Loucy (cell line): Measurements from ENCODE around the gene FAM222A.

Experiments used
- H2AFZ ChIP-seq: fragments of 200-600 bp; sonication (generic); 2 replicates; pipeline ENCODE4 v1.6.0; 2016; ENCODE audit warnings: antibody characterized with exemption, mild to moderate bottlenecking, low read length, moderate library complexity
- H3F3A ChIP-seq: fragments of 200-600 bp; 2 replicates; pipeline ENCODE4 v1.6.0; 2016; ENCODE audit warnings: antibody characterized with exemption, low read depth, mild to moderate bottlenecking
- H3K27me3 ChIP-seq: fragments of 200-600 bp; sonication (generic); 2 replicates; pipeline ENCODE4 v1.6.1; 2014; ENCODE audit warnings: low read length, mild to moderate bottlenecking; ENCODE audit not compliant: insufficient read depth, poor library complexity, severe bottlenecking
- H3K36me3 ChIP-seq: fragments of 200-600 bp; sonication (generic); 2 replicates; pipeline ENCODE4 v1.6.1; 2016; ENCODE audit warnings: low read length; ENCODE audit not compliant: insufficient read depth
- H3K4me1 ChIP-seq: fragments of 200-600 bp; sonication (generic); 2 replicates; pipeline ENCODE4 v1.5.1; 2014; ENCODE audit warnings: low read length, mild to moderate bottlenecking; ENCODE audit not compliant: insufficient read depth, poor library complexity, severe bottlenecking
- H3K4me2 ChIP-seq: fragments of 200-600 bp; sonication (generic); 2 replicates; pipeline ENCODE4 v1.6.0; 2014; ENCODE audit warnings: antibody characterized with exemption, low read length, low read depth, mild to moderate bottlenecking; ENCODE audit not compliant: poor library complexity, severe bottlenecking
- H3K4me3 ChIP-seq: fragments of 200-600 bp; sonication (generic); 2 replicates; pipeline ENCODE4 v1.5.1; 2014; ENCODE audit warnings: low read length, mild to moderate bottlenecking, mixed read lengths; ENCODE audit not compliant: poor library complexity, severe bottlenecking
- H3K79me2 ChIP-seq: fragments of 200-600 bp; sonication (generic); 2 replicates; pipeline ENCODE4 v1.6.1; 2014; ENCODE audit warnings: low read length; ENCODE audit not compliant: insufficient read depth
- H3K9ac ChIP-seq: fragments of 200-600 bp; sonication (generic); 2 replicates; pipeline ENCODE4 v1.6.0; 2014; ENCODE audit warnings: mild to moderate bottlenecking, low read depth, low read length, moderate library complexity; ENCODE audit not compliant: poor library complexity, severe bottlenecking
- H3K9me2 ChIP-seq: fragments of 200-600 bp; sonication (generic); replicated peaks from 2 replicates; pipeline ENCODE4 v1.6.1; 2016; ENCODE audit warnings: low read depth, low read length, mixed read lengths
- H3K9me3 ChIP-seq: fragments of 200-600 bp; sonication (generic); 2 replicates; pipeline ENCODE4 v1.6.1; 2014; ENCODE audit warnings: mild to moderate bottlenecking, antibody characterized with exemption, low read length, low read depth; ENCODE audit not compliant: insufficient read depth
- H4K20me1 ChIP-seq: fragments of 200-600 bp; sonication (generic); 2 replicates; pipeline ENCODE4 v1.6.0; 2014; ENCODE audit warnings: antibody characterized with exemption, low read length, mild to moderate bottlenecking; ENCODE audit not compliant: insufficient read depth, poor library complexity, severe bottlenecking
- EZH2phosphoT487 ChIP-seq: fragments of 200-600 bp; IDR thresholded peaks from 2 replicates; pipeline ENCODE4 v1.6.1; 2018; ENCODE audit warnings: antibody characterized with exemption, mild to moderate bottlenecking, moderate library complexity, borderline replicate concordance
- TF ChIP-seq, protein P1 (sequence below): fragments of 200-600 bp; sonication (generic); conservative IDR thresholded peaks from 2 replicates; pipeline ENCODE4 v1.5.1; 2014; ENCODE audit warnings: mild to moderate bottlenecking, antibody characterized with exemption, low read length

The FAM222A gene

DNA sequence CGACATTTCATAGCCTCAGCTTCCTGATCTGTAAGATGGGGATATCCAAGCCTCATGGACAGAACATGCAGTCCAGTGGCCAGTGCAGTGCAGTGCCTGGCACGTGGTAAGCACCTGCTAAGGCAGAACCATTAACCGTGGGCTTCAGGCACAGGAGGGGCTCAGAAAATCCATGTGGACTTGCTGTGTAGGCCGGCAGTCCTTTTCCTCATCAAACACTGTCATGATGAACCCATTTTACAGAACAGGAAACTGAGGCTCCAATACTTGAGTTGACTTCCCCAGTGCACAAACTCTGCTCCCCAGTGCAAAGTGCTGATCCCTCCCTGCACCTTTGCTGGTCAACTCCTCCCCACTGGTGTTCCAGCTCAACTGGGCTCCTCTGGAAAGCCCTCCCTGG, 101.6 kb downstream of the FAM222A start:
- no peak overlapping the region for H3K4me2 ChIP-seq
- H3K79me2 ChIP-seq = no peaks in the 10 kb centered on the region
- no peaks in the 10 kb centered on the region for H3F3A ChIP-seq
- H3K9me3 ChIP-seq = no peaks in the 10 kb centered on the region
- H3K9ac ChIP-seq = no peak overlapping the region
- no peak overlapping the region for H2AFZ ChIP-seq
- H3K36me3 ChIP-seq = no peaks in the 10 kb centered on the region
- no peaks in the 10 kb centered on the region for H3K4me1 ChIP-seq
- no peaks in the 10 kb centered on the region for H3K9me2 ChIP-seq
- H3K4me3 ChIP-seq = no peak overlapping the region
- TF ChIP-seq EZH2phosphoT487 = no peak
- TF ChIP-seq, protein P1, sequence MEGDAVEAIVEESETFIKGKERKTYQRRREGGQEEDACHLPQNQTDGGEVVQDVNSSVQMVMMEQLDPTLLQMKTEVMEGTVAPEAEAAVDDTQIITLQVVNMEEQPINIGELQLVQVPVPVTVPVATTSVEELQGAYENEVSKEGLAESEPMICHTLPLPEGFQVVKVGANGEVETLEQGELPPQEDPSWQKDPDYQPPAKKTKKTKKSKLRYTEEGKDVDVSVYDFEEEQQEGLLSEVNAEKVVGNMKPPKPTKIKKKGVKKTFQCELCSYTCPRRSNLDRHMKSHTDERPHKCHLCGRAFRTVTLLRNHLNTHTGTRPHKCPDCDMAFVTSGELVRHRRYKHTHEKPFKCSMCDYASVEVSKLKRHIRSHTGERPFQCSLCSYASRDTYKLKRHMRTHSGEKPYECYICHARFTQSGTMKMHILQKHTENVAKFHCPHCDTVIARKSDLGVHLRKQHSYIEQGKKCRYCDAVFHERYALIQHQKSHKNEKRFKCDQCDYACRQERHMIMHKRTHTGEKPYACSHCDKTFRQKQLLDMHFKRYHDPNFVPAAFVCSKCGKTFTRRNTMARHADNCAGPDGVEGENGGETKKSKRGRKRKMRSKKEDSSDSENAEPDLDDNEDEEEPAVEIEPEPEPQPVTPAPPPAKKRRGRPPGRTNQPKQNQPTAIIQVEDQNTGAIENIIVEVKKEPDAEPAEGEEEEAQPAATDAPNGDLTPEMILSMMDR = no peak
- no peaks in the 10 kb centered on the region for H3K27me3 ChIP-seq
- no peaks in the 10 kb centered on the region for H4K20me1 ChIP-seq

DNA sequence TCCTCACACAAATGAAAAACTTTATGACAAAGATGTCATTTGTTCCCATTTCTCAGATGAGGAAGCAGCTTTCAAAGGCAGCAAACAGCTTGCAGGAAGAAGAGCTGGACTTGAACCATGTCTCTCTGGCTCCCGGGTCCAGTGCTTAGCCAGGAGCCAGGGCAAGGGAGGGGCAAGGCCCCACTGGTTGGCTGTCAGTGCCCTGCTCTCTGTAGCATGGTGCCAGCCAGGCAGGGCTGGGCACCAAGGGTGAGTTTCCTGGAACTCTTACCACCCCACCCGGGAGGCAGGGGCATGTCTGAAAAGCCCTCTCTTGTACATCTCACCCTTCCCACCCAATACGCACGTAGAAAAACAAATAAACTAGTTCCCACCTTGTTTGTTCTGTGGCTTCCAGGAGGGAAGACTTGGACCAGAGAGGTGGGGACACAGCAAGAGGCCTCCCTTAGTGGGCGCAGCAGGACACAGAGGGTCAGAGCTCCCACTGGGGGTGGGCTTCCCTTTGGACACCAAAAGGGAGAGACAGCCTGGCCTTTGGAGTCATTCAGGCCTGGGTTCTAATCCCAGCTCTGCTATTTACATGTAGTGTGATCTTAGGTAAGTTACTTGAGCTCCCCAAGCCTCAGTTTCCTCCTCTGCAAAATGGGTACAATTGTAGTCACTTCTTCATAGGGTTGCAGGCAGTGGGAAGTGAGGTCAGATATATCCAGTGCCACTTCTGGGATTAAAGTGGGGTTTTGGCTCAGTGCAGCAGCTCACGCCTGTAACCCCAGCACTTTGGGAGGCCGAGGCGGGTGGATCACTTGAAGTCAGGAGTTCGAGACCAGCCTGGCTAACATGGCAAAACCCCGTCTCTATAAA, 102.4 kb downstream of the FAM222A start:
- H3K79me2 ChIP-seq = no peaks in the 10 kb centered on the region
- H3K9me3 ChIP-seq = no peaks in the 10 kb centered on the region
- no peaks in the 10 kb centered on the region for H4K20me1 ChIP-seq
- TF ChIP-seq EZH2phosphoT487 = no peak
- TF ChIP-seq, protein P1 = no peak
- H3F3A ChIP-seq = no peaks in the 10 kb centered on the region
- no peaks in the 10 kb centered on the region for H3K4me1 ChIP-seq
- no peaks in the 10 kb centered on the region for H3K27me3 ChIP-seq
- H3K4me2 ChIP-seq = no peak overlapping the region
- H3K36me3 ChIP-seq = no peaks in the 10 kb centered on the region
- H3K4me3 ChIP-seq = no peak overlapping the region
- H3K9me2 ChIP-seq = no peaks in the 10 kb centered on the region
- H3K9ac ChIP-seq = no peak overlapping the region
- no peak overlapping the region for H2AFZ ChIP-seq

DNA sequence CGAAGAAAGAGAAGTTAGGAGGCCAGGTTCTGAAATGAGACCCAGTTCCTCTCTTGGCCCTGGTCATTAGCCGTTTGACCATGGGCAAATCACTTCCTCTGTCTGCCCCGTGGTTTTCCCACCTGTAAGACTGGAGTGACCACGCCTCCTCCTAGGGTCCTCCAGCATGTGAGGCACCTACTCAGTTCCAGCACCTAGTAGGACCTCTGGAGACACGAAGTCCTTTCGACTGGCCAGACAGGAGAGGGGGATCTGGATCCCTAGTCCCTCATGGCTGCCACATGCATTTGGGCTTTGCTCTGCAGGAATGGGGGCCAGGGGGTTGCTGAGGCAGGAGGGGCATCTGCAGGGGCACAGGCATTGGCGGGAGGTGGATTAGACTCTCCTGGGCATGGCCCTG, 103.2 kb downstream of the FAM222A start:
- Histone ChIP-seq H3F3A (no peaks in the 10 kb centered on the region), H3K36me3 (no peaks in the 10 kb centered on the region), H3K4me3 (no peak overlapping the region), H2AFZ (no peak overlapping the region), H3K79me2 (no peaks in the 10 kb centered on the region), H4K20me1 (no peaks in the 10 kb centered on the region), H3K4me2 (no peak overlapping the region), H3K4me1 (no peaks in the 10 kb centered on the region), H3K9ac (no peak overlapping the region), H3K27me3 (no peaks in the 10 kb centered on the region), H3K9me2 (no peaks in the 10 kb centered on the region), H3K9me3 (no peaks in the 10 kb centered on the region)
- TF ChIP-seq EZH2phosphoT487 = no peak
- TF ChIP-seq, protein P1 = no peak
